HG03439 (cell line): ENCODE results near the gene TNNC1.
A peak's percentile ranks its signal among the peaks of the same experiment; 100 is the strongest.

ENCODE experiments used
- ATAC-seq: cut with Tn5 transposase; IDR thresholded peaks from one replicate; pipeline ENCODE4 v1.9.1; 2021; ENCODE audit warnings: mild to moderate bottlenecking, moderate library complexity; ENCODE audit not compliant: unreplicated experiment

TNNC1 gene

GRCh38 chr3:52458770-52459545 is 5.1 kb upstream of the TNNC1 start:
- ATAC-seq = no peak

- ATAC-seq = no peak
Measured at GRCh38 chr3:52458031-52458760, 4.4 kb upstream of the TNNC1 start.

- ATAC-seq = no peak
Measured at GRCh38 chr3:52456800-52457183, 3.0 kb upstream of the TNNC1 start.

- ATAC-seq = no peak
Measured at GRCh38 chr3:52456169-52456799, 2.4 kb upstream of the TNNC1 start.

- peak; percentile 78 for ATAC-seq
Measured at GRCh38 chr3:52455283-52456168, 1.7 kb upstream of the TNNC1 start, which contains the start of gene NISCH. TSS of gene NISCH (plus strand) at chr3:52455604. CDS start at chr3:52455642, 38 bp downstream.

GRCh38 chr3:52454938-52455282 is 1.1 kb upstream of the TNNC1 start:
- ATAC-seq = peak; percentile 2

- no peak for ATAC-seq
Measured at GRCh38 chr3:52454250-52454937, 553 bp upstream of the TNNC1 start.

- no peak for ATAC-seq
Measured at GRCh38 chr3:52452570-52453221, 1.1 kb downstream of the TNNC1 start.

- no peak for ATAC-seq
Measured at GRCh38 chr3:52452126-52452525, 1.7 kb downstream of the TNNC1 start.

GRCh38 chr3:52451237-52452083 is 2.4 kb downstream of the TNNC1 start:
- no peak for ATAC-seq

- ATAC-seq = no peak
Measured at GRCh38 chr3:52450489-52451236, 3.2 kb downstream of the TNNC1 start.

GRCh38 chr3:52447512-52448355 is 6.1 kb downstream of the TNNC1 start:
- ATAC-seq = no peak

- no peak for ATAC-seq
Measured at GRCh38 chr3:52446631-52447511, 7.0 kb downstream of the TNNC1 start.

GRCh38 chr3:52446042-52446441 is 7.8 kb downstream of the TNNC1 start:
- ATAC-seq = no peak

GRCh38 chr3:52444860-52445793 is 8.7 kb downstream of the TNNC1 start, which contains the start of gene SEMA3G:
TSS of gene SEMA3G (minus strand) at chr3:52445103. CDS start at chr3:52445027, 76 bp downstream.
- peak; percentile 61 for ATAC-seq
